Psoas muscle (tissue), 8 donors: ENCODE measurements around the gene SEC16A. TPM values are rescaled to one million over a fixed set of nuclear protein-coding genes. Genes with fewer than 3 reads are reported as not detected.

Source experiments
- ATAC-seq, 4 donors: fragments of 200-7000 bp; cut with Tn5 transposase; one replicate each; pipeline ENCODE4 v1.9.1; 2020; ENCODE audit warnings: moderate library complexity in 3 of 4, mild to moderate bottlenecking in 2 of 4
- DNase-seq, 2 donors: peaks; one replicate each; pipeline ENCODE4 v3.0.0-alpha.2; 2020
- H3K27ac ChIP-seq: fragments of 200-600 bp; one replicate; pipeline ENCODE4 v1.8.0; 2022
- H3K27me3 ChIP-seq, 3 donors: fragments of 200-600 bp in 1 of 3; one replicate each; pipeline versions ENCODE4 v1.6.1 to v1.8.0; 2013 to 2022; ENCODE audit warnings: low read length in 2 of 3, mild to moderate bottlenecking in 2 of 3, moderate library complexity in 1 of 3; ENCODE audit not compliant: insufficient read depth in 3 of 3
- H3K36me3 ChIP-seq, 2 donors: fragments of 200-600 bp in 1 of 2; one replicate each; pipeline versions ENCODE4 v1.6.1 to v1.8.0; 2013 to 2022; ENCODE audit warnings: low read depth in 1 of 2, mild to moderate bottlenecking in 1 of 2, moderate library complexity in 1 of 2; ENCODE audit not compliant: insufficient read depth in 1 of 2
- H3K4me1 ChIP-seq: fragments of 200-600 bp; one replicate; pipeline ENCODE4 v1.8.0; 2022
- H3K4me3 ChIP-seq: fragments of 200-600 bp; one replicate; pipeline ENCODE4 v1.8.0; 2022; ENCODE audit warnings: mild to moderate bottlenecking
- H3K9me3 ChIP-seq: fragments of 200-600 bp; one replicate; pipeline ENCODE4 v1.8.0; 2022
- CTCF ChIP-seq: fragments of 200-600 bp; IDR thresholded peaks from one replicate; pipeline ENCODE4 v1.8.0; 2022; ENCODE audit warnings: antibody characterized with exemption
- WGBS, 3 donors: extraction: QIAGEN DNeasy Blood & Tissue Kit; methylation state at CpG; one replicate each; pipeline versions ENCODE4 v1.1.6 to v1.1.7; 2013; 5-methylcytosine and 5-hydroxymethylcytosine counted together
- intact Hi-C, 2 donors: fragments of 100-400 bp; cut with DNase I; formaldehyde crosslinking; loops; one replicate each; pipeline versions ENCODE4 v1.11.0 to v1.14.2; 2022
- polyA plus RNA-seq, 3 donors: library from polyadenylated mRNA; stranded (reverse); fragments of 200-250 nt; gene quantifications; one replicate each; pipeline ENCODE4 v1.2.3, GENCODE V29; 2013
- total RNA-seq, 4 donors: library from RNA; stranded (reverse); fragmentation: NEBNext Ultra II Directional in 2 of 4; extraction: Animal tissue kit (Norgen Biotek cat#: 25700) in 2 of 4; gene quantifications; one replicate each; pipeline versions ENCODE4 v1.2.1 to v1.2.4, GENCODE V29; 2021 to 2023
- donor health status: healthy with polysubstance abuse.
- donor health status: DM: no; HTN: no; CAD: no; lungs with moderate emphysema.
- donor health status: Bipolar disorder and iron deficiency.
- donor health status: healthy.
- donor health status: DM: yes; HTN: yes; CAD: no.
- donor health status: DM: no; HTN: no; CAD: no.
- donor health status: DM: no; HTN: no; CAD: no.
- donor health status: DM: yes; HTN: yes; CAD: no.

The SEC16A gene
- total and polyA plus RNA-seq, 7 donors, result 22.3 to 40.0 (median 31.5) TPM

GRCh38 chr9:136527131-136527530 is 44.3 kb upstream of the SEC16A start:
- H3K4me1 ChIP-seq, result peaks cover 65% of the 10 kb centered on the region
- H3K27me3 ChIP-seq, result peaks cover 0 to 3% (median 0%) of the 10 kb centered on the region in 3 donors
- intact Hi-C loops, result no loop called here
- DNase-seq (no peak), ATAC-seq (no peak)
- TF ChIP-seq CTCF, result no peak
- peak overlapping the region; percentile 45 for H3K4me3 ChIP-seq
- 63 to 70% (median 70%) methylated on average over 19 to 20 of the region's 20 CpGs for WGBS, 3 donors
- H3K27ac ChIP-seq, result peak overlapping the region; percentile 85
- H3K9me3 ChIP-seq, result no peaks in the 10 kb centered on the region
- no peaks in the 10 kb centered on the region for H3K36me3 ChIP-seq

GRCh38 chr9:136526625-136527066 is 43.8 kb upstream of the SEC16A start:
- Histone ChIP-seq H3K27me3 (peaks cover 0 to 3% (median 0%) of the 10 kb centered on the region in 3 donors), H3K4me1 (peaks cover 65% of the 10 kb centered on the region), H3K9me3 (no peaks in the 10 kb centered on the region), H3K36me3 (no peaks in the 10 kb centered on the region), H3K4me3 (peak overlapping the region; percentile 45), H3K27ac (peak overlapping the region; percentile 85)
- 18 to 31% (median 19%) methylated on average over 30 of the region's 30 CpGs for WGBS, 3 donors
- no peak for TF ChIP-seq CTCF
- peak; percentile 14 to 74 (median 68) for ATAC-seq
- intact Hi-C loops, result no loop called here
- DNase-seq, result no peak

- TF ChIP-seq CTCF, result no peak
Observed at GRCh38 chr9:136525841-136526499, 43.1 kb upstream of the SEC16A start.

GRCh38 chr9:136525207-136525606 is 42.4 kb upstream of the SEC16A start:
- DNase-seq (peak in 1 of 2 donors; percentile 78), ATAC-seq (peak; percentile 48 to 78 (median 74))
- intact Hi-C loops, result no loop called here
- 20 to 51% (median 23%) methylated on average over 21 of the region's 21 CpGs for WGBS, 3 donors
- TF ChIP-seq CTCF, result no peak
- peaks cover 0 to 3% (median 0%) of the 10 kb centered on the region in 3 donors for H3K27me3 ChIP-seq
- H3K4me1 ChIP-seq, result peaks cover 65% of the 10 kb centered on the region
- H3K4me3 ChIP-seq, result peak overlapping the region; percentile 45
- peak overlapping the region; percentile 85 for H3K27ac ChIP-seq
- no peaks in the 10 kb centered on the region for H3K36me3 ChIP-seq
- H3K9me3 ChIP-seq, result no peaks in the 10 kb centered on the region

More at GRCh38 chr9:136525841-136526499, 43.1 kb upstream of the SEC16A start:
- Histone ChIP-seq H3K9me3 (no peaks in the 10 kb centered on the region), H3K27me3 (peaks cover 0 to 3% (median 0%) of the 10 kb centered on the region in 3 donors), H3K4me3 (peak overlapping the region; percentile 45), H3K36me3 (no peaks in the 10 kb centered on the region), H3K27ac (peak overlapping the region; percentile 85), H3K4me1 (peaks cover 65% of the 10 kb centered on the region)
- peak in 1 of 2 donors; percentile 44 for DNase-seq
- 12 to 22% (median 16%) methylated on average over 29 to 30 of the region's 30 CpGs for WGBS, 3 donors
- peak; percentile 69 to 84 (median 73) for ATAC-seq
- intact Hi-C loops, result no loop called here
